Astrocyte of the hippocampus (primary cell): ENCODE results near the gene REEP5.
"Not testable (repeated sequence)": the region's sequence is repeated elsewhere in the genome, so short reads cannot be mapped to it uniquely, and the experiment has no call there.

ENCODE experiments used
- DNase-seq: peaks from one replicate; pipeline ENCODE4 v3.0.0; 2011; ENCODE audit warnings: low read depth, low spot score

Gene REEP5

GRCh38 chr5:112921833-112922817 lies at the start of gene REEP5:
REEP5 (minus strand) TSS chr5:112922227; CDS start chr5:112922190, 37 bp downstream.
- DNase-seq: peak; percentile 95

GRCh38 chr5:112971276-112971675 lies 49.2 kb upstream of the REEP5 start:
- no peak for DNase-seq

GRCh38 chr5:112968411-112969106 lies 46.5 kb upstream of the REEP5 start:
- DNase-seq: no peak

- DNase-seq: no peak
Observed at GRCh38 chr5:112967520-112968083, 45.6 kb upstream of the REEP5 start.

GRCh38 chr5:112965733-112966306 lies 43.8 kb upstream of the REEP5 start:
- DNase-seq: no peak

- not testable (repeated sequence) for DNase-seq
Observed at GRCh38 chr5:112963374-112963733, 41.3 kb upstream of the REEP5 start.

GRCh38 chr5:112960863-112961504 lies 39.0 kb upstream of the REEP5 start:
- no peak for DNase-seq

GRCh38 chr5:112960315-112960714 lies 38.3 kb upstream of the REEP5 start:
- DNase-seq: no peak

- peak; percentile 76 for DNase-seq
Observed at GRCh38 chr5:112959872-112960271, 37.8 kb upstream of the REEP5 start.

GRCh38 chr5:112958093-112959088 lies 36.4 kb upstream of the REEP5 start:
- DNase-seq: peak; percentile 96

- peak; percentile 58 for DNase-seq
Observed at GRCh38 chr5:112957036-112957808, 35.2 kb upstream of the REEP5 start.

- no peak for DNase-seq
Observed at GRCh38 chr5:112956606-112957005, 34.6 kb upstream of the REEP5 start.

- no peak for DNase-seq
Observed at GRCh38 chr5:112951124-112951702, 29.2 kb upstream of the REEP5 start.

- DNase-seq: no peak
Observed at GRCh38 chr5:112948458-112948857, 26.4 kb upstream of the REEP5 start.

GRCh38 chr5:112940670-112941069 lies 18.6 kb upstream of the REEP5 start:
- no peak for DNase-seq

GRCh38 chr5:112938286-112938685 lies 16.3 kb upstream of the REEP5 start:
- no peak for DNase-seq

GRCh38 chr5:112935675-112936074 lies 13.6 kb upstream of the REEP5 start:
- DNase-seq: no peak

- DNase-seq: no peak
Observed at GRCh38 chr5:112934366-112934663, 12.3 kb upstream of the REEP5 start.

- peak; percentile 21 for DNase-seq
Observed at GRCh38 chr5:112933651-112934365, 11.8 kb upstream of the REEP5 start.
